MM.1S (cell line): ENCODE data around the gene GPR42.

Experiments used
- DNase-seq: peaks from one replicate; pipeline ENCODE4 v3.0.0-alpha.2; 2015
- H2AFZ ChIP-seq: fragments of 300-600 bp; sonication (generic); 2 replicates; pipeline ENCODE4 v1.6.0; 2016; ENCODE audit warnings: antibody characterized with exemption, low read length
- H3F3A ChIP-seq: fragments of 300-600 bp; sonication (generic); 2 replicates; pipeline ENCODE4 v1.6.1; 2016; ENCODE audit warnings: mild to moderate bottlenecking, antibody characterized with exemption, low read length, moderate library complexity, mixed read lengths; ENCODE audit not compliant: insufficient read depth
- H3K27ac ChIP-seq: fragments of 300-600 bp; sonication (generic); 2 replicates; pipeline ENCODE4 v1.5.1; 2016; ENCODE audit warnings: mild to moderate bottlenecking, low read length
- H3K27me3 ChIP-seq: fragments of 300-600 bp; sonication (generic); replicated peaks from 2 replicates; pipeline ENCODE4 v1.6.0; 2016; ENCODE audit warnings: low read length; ENCODE audit not compliant: insufficient read depth
- H3K36me3 ChIP-seq: fragments of 300-600 bp; sonication (generic); replicated peaks from 2 replicates; pipeline ENCODE4 v1.6.1; 2016; ENCODE audit warnings: mild to moderate bottlenecking, low read length, mixed read lengths; ENCODE audit not compliant: insufficient read depth
- H3K4me1 ChIP-seq: fragments of 300-600 bp; sonication (generic); 2 replicates; pipeline ENCODE4 v1.6.1; 2016; ENCODE audit warnings: low read length, mixed read lengths
- H3K4me2 ChIP-seq: fragments of 300-600 bp; sonication (generic); 2 replicates; pipeline ENCODE4 v1.6.0; 2016; ENCODE audit warnings: low read depth, low read length
- H3K4me3 ChIP-seq: fragments of 300-600 bp; sonication (generic); 2 replicates; pipeline ENCODE4 v1.5.1; 2016; ENCODE audit warnings: low read length, mixed read lengths
- H3K79me2 ChIP-seq: fragments of 300-600 bp; sonication (generic); 2 replicates; pipeline ENCODE4 v1.6.1; 2016; ENCODE audit warnings: mixed run types, low read length, mixed read lengths
- H3K9ac ChIP-seq: fragments of 300-600 bp; sonication (generic); 2 replicates; pipeline ENCODE4 v1.6.1; 2016; ENCODE audit warnings: low read length, mixed read lengths
- H3K9me2 ChIP-seq: fragments of 300-600 bp; sonication (generic); replicated peaks from 2 replicates; pipeline ENCODE4 v1.6.1; 2016; ENCODE audit warnings: mild to moderate bottlenecking, low read length, mixed read lengths; ENCODE audit not compliant: insufficient read depth
- H3K9me3 ChIP-seq: fragments of 300-600 bp; sonication (generic); replicated peaks from 2 replicates; pipeline ENCODE4 v1.6.1; 2016; ENCODE audit warnings: mild to moderate bottlenecking, low read length, mixed read lengths; ENCODE audit not compliant: insufficient read depth
- H4K20me1 ChIP-seq: fragments of 300-600 bp; sonication (generic); 2 replicates; pipeline ENCODE4 v1.6.1; 2016; ENCODE audit warnings: mild to moderate bottlenecking, low read length, moderate library complexity, mixed read lengths; ENCODE audit not compliant: insufficient read depth
- CTCF ChIP-seq: fragments of 300-600 bp; sonication (generic); IDR thresholded peaks from 2 replicates; pipeline ENCODE4 v1.5.1; 2016; ENCODE audit warnings: antibody characterized with exemption, low read length, mixed read lengths
- EZH2 ChIP-seq: fragments of 300-600 bp; sonication (generic); optimal IDR thresholded peaks from 2 replicates; pipeline ENCODE3; 2017; ENCODE audit warnings: low read depth, mild to moderate bottlenecking, antibody characterized with exemption, low read length, mixed read lengths
- EZH2phosphoT487 ChIP-seq: fragments of 300-600 bp; sonication (generic); IDR thresholded peaks from 2 replicates; pipeline ENCODE4 v1.6.1; 2018; ENCODE audit warnings: antibody characterized with exemption, low read length

GPR42 gene

GRCh38 chr19:35383536-35383935 is 12.7 kb downstream of the GPR42 start:
- Histone ChIP-seq H3K9me2 (no peaks in the 10 kb centered on the region), H3K9ac (no peak overlapping the region), H3K4me3 (no peak overlapping the region), H3K79me2 (no peaks in the 10 kb centered on the region), H3K36me3 (no peaks in the 10 kb centered on the region), H3K4me2 (no peak overlapping the region), H2AFZ (no peak overlapping the region), H3F3A (no peaks in the 10 kb centered on the region), H3K9me3 (no peaks in the 10 kb centered on the region), H3K27me3 (peaks cover 29% of the 10 kb centered on the region), H3K4me1 (no peaks in the 10 kb centered on the region), H3K27ac (no peak overlapping the region), H4K20me1 (no peaks in the 10 kb centered on the region)
- no peak for TF ChIP-seq CTCF
- no peak for TF ChIP-seq EZH2phosphoT487
- TF ChIP-seq EZH2 = no peak
- DNase-seq = no peak

- Histone ChIP-seq H3K27me3 (peaks cover 24% of the 10 kb centered on the region; the same call in 1 of the 2 replicates), H4K20me1 (no peaks in the 10 kb centered on the region), H3K9me3 (no peaks in the 10 kb centered on the region), H3K9me2 (no peaks in the 10 kb centered on the region), H3K79me2 (no peaks in the 10 kb centered on the region), H3K9ac (no peak overlapping the region), H3K36me3 (no peaks in the 10 kb centered on the region), H3K4me1 (no peaks in the 10 kb centered on the region), H3K4me2 (no peak overlapping the region), H3K4me3 (no peak overlapping the region), H3F3A (no peaks in the 10 kb centered on the region; the same call in 1 of the 2 replicates), H2AFZ (no peak overlapping the region), H3K27ac (no peak overlapping the region)
- no peak for DNase-seq
- TF ChIP-seq EZH2 = no peak
- no peak for TF ChIP-seq EZH2phosphoT487
- TF ChIP-seq CTCF = no peak
Measured at GRCh38 chr19:35388277-35389054, 17.6 kb downstream of the GPR42 start.

- Histone ChIP-seq H2AFZ (no peak overlapping the region), H3K4me2 (no peak overlapping the region), H3K9me2 (no peaks in the 10 kb centered on the region), H3K4me1 (no peaks in the 10 kb centered on the region), H3K36me3 (no peaks in the 10 kb centered on the region), H3K9ac (no peak overlapping the region), H4K20me1 (no peaks in the 10 kb centered on the region), H3F3A (no peaks in the 10 kb centered on the region; the same call in 1 of the 2 replicates), H3K27ac (no peak overlapping the region), H3K9me3 (no peaks in the 10 kb centered on the region), H3K79me2 (no peaks in the 10 kb centered on the region), H3K4me3 (no peak overlapping the region), H3K27me3 (peaks cover 22% of the 10 kb centered on the region; the same call in 1 of the 2 replicates)
- TF ChIP-seq EZH2phosphoT487 = no peak
- no peak for TF ChIP-seq CTCF
- no peak for TF ChIP-seq EZH2
- no peak for DNase-seq
Measured at GRCh38 chr19:35389192-35389861, 18.5 kb downstream of the GPR42 start.
